ENCODE measurements around the gene DOCK7.
"Not testable (repeated sequence)": the region's sequence is repeated elsewhere in the genome, so short reads cannot be mapped to it uniquely, and the experiment has no call there.

The DOCK7 gene

GRCh38 chr1:62720946-62721554 is 32.9 kb upstream of the DOCK7 start:
- H3K9ac ChIP-seq (ENCODE audit: low read length): no peak overlapping the region
- no peak overlapping the region for H3K4me3 ChIP-seq (ENCODE audit: low read length)
- H3K36me3 ChIP-seq (ENCODE audit: control insufficient read depth, insufficient read depth, low read length): no peaks in the 10 kb centered on the region
- H3K27me3 ChIP-seq (ENCODE audit: control insufficient read depth, insufficient read depth, low read length): no peaks in the 10 kb centered on the region
- no peaks in the 10 kb centered on the region for H3K9me3 ChIP-seq (ENCODE audit: control insufficient read depth, low read length)
- peaks cover 32% of the 10 kb centered on the region for H3K4me1 ChIP-seq (ENCODE audit: control insufficient read depth, insufficient read depth, low read length)

GRCh38 chr1:62718400-62718799 is 30.2 kb upstream of the DOCK7 start:
- H3K9ac ChIP-seq (ENCODE audit: low read length); H3K36me3 ChIP-seq (ENCODE audit: control insufficient read depth, insufficient read depth, low read length); H3K4me3 ChIP-seq (ENCODE audit: low read length); H3K9me3 ChIP-seq (ENCODE audit: control insufficient read depth, low read length); H3K27me3 ChIP-seq (ENCODE audit: control insufficient read depth, insufficient read depth, low read length): not testable (repeated sequence)
- H3K4me1 ChIP-seq (ENCODE audit: control insufficient read depth, insufficient read depth, low read length): peaks cover 12% of the 10 kb centered on the region

- H3K9me3 ChIP-seq (ENCODE audit: control insufficient read depth, low read length): no peaks in the 10 kb centered on the region
- no peak overlapping the region for H3K9ac ChIP-seq (ENCODE audit: low read length)
- H3K36me3 ChIP-seq (ENCODE audit: control insufficient read depth, insufficient read depth, low read length): no peaks in the 10 kb centered on the region
Observed at GRCh38 chr1:62717483-62717882, 29.3 kb upstream of the DOCK7 start.

GRCh38 chr1:62716397-62716796 is 28.2 kb upstream of the DOCK7 start:
- no peaks in the 10 kb centered on the region for H3K9me3 ChIP-seq (ENCODE audit: control insufficient read depth, low read length)
- peaks cover 22% of the 10 kb centered on the region for H3K4me1 ChIP-seq (ENCODE audit: control insufficient read depth, insufficient read depth, low read length)
- H3K9ac ChIP-seq (ENCODE audit: low read length): no peak overlapping the region
- no peak overlapping the region for H3K4me3 ChIP-seq (ENCODE audit: low read length)
- H3K27me3 ChIP-seq (ENCODE audit: control insufficient read depth, insufficient read depth, low read length): no peaks in the 10 kb centered on the region
- H3K36me3 ChIP-seq (ENCODE audit: control insufficient read depth, insufficient read depth, low read length): no peaks in the 10 kb centered on the region

More at GRCh38 chr1:62717483-62717882, 29.3 kb upstream of the DOCK7 start:
- H3K4me1 ChIP-seq (ENCODE audit: control insufficient read depth, insufficient read depth, low read length): peaks cover 18% of the 10 kb centered on the region
- no peaks in the 10 kb centered on the region for H3K27me3 ChIP-seq (ENCODE audit: control insufficient read depth, insufficient read depth, low read length)
- no peak overlapping the region for H3K4me3 ChIP-seq (ENCODE audit: low read length)

DNA sequence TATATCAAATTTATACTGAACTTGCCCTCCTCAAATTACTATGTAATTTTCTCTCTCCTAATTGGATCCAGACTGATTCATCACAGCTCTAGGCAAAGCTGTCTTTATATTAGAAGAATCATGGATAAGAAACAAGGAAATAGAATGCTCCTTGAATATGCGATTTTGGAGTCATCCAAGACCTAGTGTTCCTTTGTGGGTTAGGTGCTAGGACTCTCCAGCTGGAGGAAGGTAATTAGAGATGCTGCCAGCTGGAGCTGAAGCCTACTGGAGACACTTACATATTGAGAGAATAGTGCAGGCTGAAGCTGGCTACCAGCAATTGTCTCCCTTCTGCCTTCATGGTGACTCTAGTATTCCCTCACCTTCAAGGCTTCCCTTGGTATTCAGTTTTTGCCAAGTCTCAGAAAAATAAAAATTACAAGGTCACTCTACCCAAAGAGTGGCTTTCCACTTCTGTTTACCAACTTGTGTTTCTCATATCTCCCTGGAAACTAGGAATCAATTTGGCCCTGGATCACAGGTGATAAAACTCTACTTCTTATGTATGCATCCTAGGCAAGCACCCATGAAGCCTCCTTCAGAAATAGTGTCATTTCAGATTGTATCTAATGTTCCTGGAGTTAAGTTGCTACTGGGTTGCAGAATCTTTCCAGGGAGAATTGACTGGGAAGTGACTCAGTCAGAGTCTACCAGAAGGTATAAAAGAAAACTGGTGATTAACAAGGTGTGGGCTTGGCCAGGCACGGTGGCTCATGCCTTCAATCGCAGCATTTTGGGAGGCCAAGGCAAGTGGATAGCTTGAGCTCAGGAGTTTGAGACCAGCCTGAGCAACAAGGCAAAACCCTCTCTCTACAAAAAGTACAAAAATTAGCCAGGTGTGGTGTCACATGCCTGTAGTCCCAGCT is 24.4 kb upstream of the DOCK7 start:
- no peaks in the 10 kb centered on the region for H3K36me3 ChIP-seq (ENCODE audit: control insufficient read depth, insufficient read depth, low read length)
- H3K27me3 ChIP-seq (ENCODE audit: control insufficient read depth, insufficient read depth, low read length): no peaks in the 10 kb centered on the region
- H3K4me3 ChIP-seq (ENCODE audit: low read length): no peak overlapping the region
- no peaks in the 10 kb centered on the region for H3K9me3 ChIP-seq (ENCODE audit: control insufficient read depth, low read length)
- H3K9ac ChIP-seq (ENCODE audit: low read length): no peak overlapping the region
- peaks cover 36% of the 10 kb centered on the region for H3K4me1 ChIP-seq (ENCODE audit: control insufficient read depth, insufficient read depth, low read length)

- Histone ChIP-seq H3K4me1 (ENCODE audit: control insufficient read depth, insufficient read depth, low read length) (peaks cover 40% of the 10 kb centered on the region), H3K9me3 (ENCODE audit: control insufficient read depth, low read length) (no peaks in the 10 kb centered on the region), H3K9ac (ENCODE audit: low read length) (no peak overlapping the region), H3K36me3 (ENCODE audit: control insufficient read depth, insufficient read depth, low read length) (no peaks in the 10 kb centered on the region), H3K27me3 (ENCODE audit: control insufficient read depth, insufficient read depth, low read length) (no peaks in the 10 kb centered on the region), H3K4me3 (ENCODE audit: low read length) (no peak overlapping the region)
Observed at GRCh38 chr1:62707744-62708120, 19.5 kb upstream of the DOCK7 start.

DNA sequence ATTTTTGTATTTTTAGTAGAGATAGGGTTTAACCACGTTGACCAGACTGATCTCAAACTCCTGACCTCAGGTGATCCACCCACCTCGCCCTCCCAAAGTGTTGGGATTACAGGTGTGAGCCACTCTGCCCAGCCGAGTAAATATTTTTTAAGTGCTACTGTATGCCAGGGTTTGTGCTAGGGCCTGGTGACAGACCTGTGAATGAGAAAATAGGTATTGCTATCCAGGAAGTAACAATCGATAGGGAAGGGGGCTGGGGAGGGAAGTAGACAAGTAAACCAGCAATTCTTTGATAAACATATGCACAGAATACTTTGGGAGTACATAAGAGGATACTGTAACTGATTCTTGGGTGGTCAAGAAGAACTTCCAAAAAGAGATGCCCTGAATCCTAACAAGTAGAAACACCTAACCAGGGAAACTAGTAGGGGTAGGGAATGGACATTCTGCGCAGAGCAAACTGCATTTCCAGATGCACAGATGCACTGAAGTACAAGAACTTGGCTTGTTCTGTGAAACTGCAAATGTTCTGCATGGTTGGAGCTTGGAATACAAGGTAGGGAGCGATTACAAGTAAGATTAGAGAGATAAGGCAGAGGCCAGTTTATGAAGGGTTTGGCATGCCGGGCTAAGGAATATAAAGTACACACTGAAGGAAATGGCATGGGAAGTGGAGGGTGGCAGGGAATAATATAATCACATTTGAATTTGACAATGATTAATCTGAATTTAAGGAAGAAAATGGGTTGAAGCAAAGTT is 19.0 kb upstream of the DOCK7 start:
- H3K4me3 ChIP-seq (ENCODE audit: low read length): no peak overlapping the region
- no peak overlapping the region for H3K9ac ChIP-seq (ENCODE audit: low read length)
- H3K27me3 ChIP-seq (ENCODE audit: control insufficient read depth, insufficient read depth, low read length): no peaks in the 10 kb centered on the region
- peaks cover 36% of the 10 kb centered on the region for H3K4me1 ChIP-seq (ENCODE audit: control insufficient read depth, insufficient read depth, low read length)
- no peaks in the 10 kb centered on the region for H3K9me3 ChIP-seq (ENCODE audit: control insufficient read depth, low read length)
- no peaks in the 10 kb centered on the region for H3K36me3 ChIP-seq (ENCODE audit: control insufficient read depth, insufficient read depth, low read length)

DNA sequence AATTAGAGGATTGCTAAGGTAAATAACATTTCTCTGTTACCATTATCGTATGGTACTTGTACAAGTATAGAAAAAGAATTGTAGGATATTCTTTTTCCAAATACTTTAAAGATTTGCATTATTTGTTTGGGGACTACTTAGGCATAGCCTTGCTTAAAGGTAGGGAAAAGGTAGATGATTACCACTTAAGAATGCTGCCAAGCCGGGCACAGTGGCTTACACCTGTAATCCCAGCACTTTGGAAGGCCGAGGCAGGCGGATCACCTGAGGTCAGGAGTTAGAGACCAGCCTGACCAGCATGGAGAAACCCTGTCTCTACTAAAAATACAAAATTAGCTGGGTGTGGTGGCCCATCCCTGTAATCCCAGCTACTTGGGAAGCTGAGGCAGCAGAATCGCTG is 10.0 kb upstream of the DOCK7 start:
- not testable (repeated sequence) for H3K4me1 ChIP-seq (ENCODE audit: control insufficient read depth, insufficient read depth, low read length); H3K9ac ChIP-seq (ENCODE audit: low read length); H3K9me3 ChIP-seq (ENCODE audit: control insufficient read depth, low read length); H3K36me3 ChIP-seq (ENCODE audit: control insufficient read depth, insufficient read depth, low read length); H3K27me3 ChIP-seq (ENCODE audit: control insufficient read depth, insufficient read depth, low read length); H3K4me3 ChIP-seq (ENCODE audit: low read length)

DNA sequence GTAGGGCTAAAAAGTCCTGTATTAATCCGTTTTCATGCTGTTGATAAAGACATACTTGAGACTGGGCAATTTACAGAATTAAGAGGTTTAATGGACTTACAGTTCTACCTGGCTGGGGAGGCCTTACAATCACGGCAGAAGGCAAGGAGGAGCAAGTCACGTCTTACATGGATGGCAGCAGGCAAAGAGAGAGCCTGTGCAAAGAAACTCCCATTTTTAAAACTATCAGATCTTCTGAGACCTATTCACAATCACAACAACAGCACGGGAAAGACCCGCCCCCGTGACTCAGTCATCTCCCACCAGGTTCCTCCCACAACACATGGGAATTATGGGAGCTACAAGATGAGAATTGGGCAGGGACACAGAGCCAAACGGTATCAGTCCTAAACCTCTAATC is 6.3 kb upstream of the DOCK7 start:
- not testable (repeated sequence) for H3K27me3 ChIP-seq (ENCODE audit: control insufficient read depth, insufficient read depth, low read length); H3K36me3 ChIP-seq (ENCODE audit: control insufficient read depth, insufficient read depth, low read length); H3K4me3 ChIP-seq (ENCODE audit: low read length); H3K9me3 ChIP-seq (ENCODE audit: control insufficient read depth, low read length); H3K9ac ChIP-seq (ENCODE audit: low read length)
- H3K4me1 ChIP-seq (ENCODE audit: control insufficient read depth, insufficient read depth, low read length): peaks cover 32% of the 10 kb centered on the region

- peaks cover 34% of the 10 kb centered on the region for H3K4me1 ChIP-seq (ENCODE audit: control insufficient read depth, insufficient read depth, low read length)
- H3K9me3 ChIP-seq (ENCODE audit: control insufficient read depth, low read length): no peaks in the 10 kb centered on the region
- no peak overlapping the region for H3K9ac ChIP-seq (ENCODE audit: low read length)
- H3K4me3 ChIP-seq (ENCODE audit: low read length): no peak overlapping the region
- no peaks in the 10 kb centered on the region for H3K36me3 ChIP-seq (ENCODE audit: control insufficient read depth, insufficient read depth, low read length)
- no peaks in the 10 kb centered on the region for H3K27me3 ChIP-seq (ENCODE audit: control insufficient read depth, insufficient read depth, low read length)
Observed at GRCh38 chr1:62693123-62693522, 4.9 kb upstream of the DOCK7 start.

DNA sequence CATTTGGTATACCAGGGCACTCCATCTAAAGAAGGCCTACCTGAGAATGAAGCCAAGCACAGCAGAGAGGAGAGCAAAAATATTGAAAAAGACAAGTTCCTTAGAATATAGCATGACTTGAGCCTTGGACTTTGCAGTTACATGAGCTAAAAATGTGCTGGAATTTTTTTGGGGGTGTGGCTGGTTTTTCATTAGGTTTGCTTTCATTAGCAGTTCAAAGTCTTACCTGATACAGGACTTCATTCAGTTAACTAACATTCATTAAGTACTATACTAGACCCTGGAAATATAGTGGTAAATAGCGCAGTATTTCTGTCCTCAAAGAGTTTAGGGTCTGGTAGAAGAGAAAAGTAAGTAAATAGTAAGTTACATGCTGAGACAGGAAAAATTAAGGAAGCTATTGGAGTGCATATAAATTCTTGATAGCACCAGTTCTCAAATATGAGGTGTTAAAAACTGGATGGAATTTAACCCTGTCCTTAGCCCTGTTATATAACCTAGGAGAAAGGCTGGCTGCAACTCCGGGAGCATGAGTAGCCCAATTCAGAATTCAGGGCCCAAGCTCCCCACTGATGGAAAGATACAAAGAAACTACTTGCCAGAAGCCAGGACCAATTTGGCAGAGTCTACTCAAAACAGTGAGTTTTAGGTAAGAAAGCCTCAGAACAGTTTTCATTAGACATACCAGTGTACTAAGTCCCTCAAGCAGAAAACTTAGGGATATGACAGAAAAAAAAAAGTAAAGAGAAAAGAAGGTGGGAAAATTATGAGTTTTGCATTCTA is 3.1 kb upstream of the DOCK7 start:
- Histone ChIP-seq H3K9ac (ENCODE audit: low read length) (peak overlapping the region; percentile 38), H3K27me3 (ENCODE audit: control insufficient read depth, insufficient read depth, low read length) (no peaks in the 10 kb centered on the region), H3K4me1 (ENCODE audit: control insufficient read depth, insufficient read depth, low read length) (peaks cover 38% of the 10 kb centered on the region), H3K4me3 (ENCODE audit: low read length) (no peak overlapping the region), H3K9me3 (ENCODE audit: control insufficient read depth, low read length) (no peaks in the 10 kb centered on the region), H3K36me3 (ENCODE audit: control insufficient read depth, insufficient read depth, low read length) (no peaks in the 10 kb centered on the region)

Measured in mucosa of stomach (tissue), 1 donor.